Karpas-422 (cell line): ENCODE data around the gene CPXM2. TPM values are rescaled to one million over a fixed set of nuclear protein-coding genes. Genes with fewer than 3 reads are reported as not detected.

Experiments
- DNase-seq: peaks from one replicate; pipeline ENCODE4 v3.0.0-alpha.2; 2015
- H2AFZ ChIP-seq: fragments of 200-600 bp; sonication (generic); 2 replicates; pipeline ENCODE4 v1.6.1; 2014; ENCODE audit warnings: antibody characterized with exemption, low read length, mixed read lengths
- H3K27ac ChIP-seq: fragments of 200-600 bp; sonication (generic); 2 replicates; pipeline ENCODE4 v1.5.1; 2014; ENCODE audit warnings: mild to moderate bottlenecking, low read length, moderate library complexity
- H3K27me3 ChIP-seq: fragments of 200-600 bp; sonication (generic); 2 replicates; pipeline ENCODE4 v1.6.1; 2014; ENCODE audit warnings: low read length, mixed read lengths
- H3K36me3 ChIP-seq: fragments of 200-600 bp; sonication (generic); 2 replicates; pipeline ENCODE4 v1.6.1; 2014; ENCODE audit warnings: low read length, mixed read lengths; ENCODE audit not compliant: insufficient read depth
- H3K4me1 ChIP-seq: fragments of 200-600 bp; sonication (generic); 2 replicates; pipeline ENCODE4 v1.6.1; 2014; ENCODE audit warnings: mild to moderate bottlenecking, low read length, mixed read lengths
- H3K4me2 ChIP-seq: fragments of 200-600 bp; sonication (generic); 2 replicates; pipeline ENCODE4 v1.6.1; 2014; ENCODE audit warnings: low read length, low read depth, mild to moderate bottlenecking; ENCODE audit not compliant: poor library complexity, severe bottlenecking
- H3K4me3 ChIP-seq: fragments of 200-600 bp; sonication (generic); 2 replicates; pipeline ENCODE4 v1.5.1; 2014; ENCODE audit warnings: mild to moderate bottlenecking, antibody characterized with exemption, low read length, mixed read lengths
- H3K79me2 ChIP-seq: fragments of 200-600 bp; sonication (generic); 2 replicates; pipeline ENCODE4 v1.6.1; 2014; ENCODE audit warnings: mild to moderate bottlenecking, low read length, mixed read lengths
- H3K9ac ChIP-seq: fragments of 200-600 bp; sonication (generic); 2 replicates; pipeline ENCODE4 v1.6.0; 2014; ENCODE audit warnings: low read length
- H3K9me2 ChIP-seq: fragments of 200-600 bp; sonication (generic), shearing (Covaris generic); replicated peaks from 2 replicates; pipeline ENCODE4 v1.6.0; 2014; ENCODE audit warnings: mild to moderate bottlenecking, low read length, moderate library complexity; ENCODE audit not compliant: insufficient read depth
- H3K9me3 ChIP-seq: fragments of 300-700, 200-600 bp; sonication (generic); 2 replicates; pipeline ENCODE4 v1.6.1; 2014; ENCODE audit warnings: low read length, mixed read lengths
- H4K20me1 ChIP-seq: fragments of 200-600 bp; sonication (generic); 2 replicates; pipeline ENCODE4 v1.6.1; 2014; ENCODE audit warnings: mild to moderate bottlenecking, antibody characterized with exemption, low read length, low read depth; ENCODE audit not compliant: insufficient read depth
- total RNA-seq: library from RNA; depleted of rRNA; stranded (reverse); fragments of >200 nt; shearing (Covaris generic); gene quantifications from 2 replicates; pipeline ENCODE4 v1.2.3, GENCODE V29; 2014; ENCODE audit warnings: low replicate concordance

CPXM2 gene
- total RNA-seq, 1 experiment from 2014 or later: not detected

DNA sequence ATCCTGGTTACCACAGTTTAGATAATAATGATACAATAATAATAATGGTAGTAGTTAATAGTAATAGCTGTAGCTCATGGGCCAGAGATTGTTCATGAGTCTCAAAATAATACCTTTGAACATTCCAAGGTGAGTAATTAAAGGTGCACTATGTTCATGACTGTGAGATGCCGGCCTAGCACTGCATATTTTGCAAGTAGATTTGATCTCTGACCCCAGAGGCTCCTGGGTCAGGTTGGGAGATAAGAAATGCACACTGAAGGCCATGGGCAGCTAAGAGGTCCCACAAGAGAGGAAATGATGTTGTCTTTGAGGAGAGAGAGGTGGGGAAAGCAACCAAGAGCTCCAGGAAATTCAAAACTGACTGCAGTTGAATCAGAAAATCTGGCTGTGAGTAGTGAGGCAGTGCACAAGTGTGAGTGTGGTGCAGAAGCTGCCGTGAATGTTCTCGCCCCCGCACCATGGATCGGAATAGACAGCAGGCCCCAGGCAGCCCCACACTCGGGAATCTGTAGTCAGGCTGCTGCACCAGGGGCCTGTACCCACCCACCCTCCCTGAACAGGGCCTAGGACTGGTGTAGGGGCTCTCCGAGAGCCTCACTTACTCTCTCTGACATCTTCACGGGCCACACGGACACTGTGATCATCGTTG, 11.9 kb downstream of the CPXM2 start:
- no peak overlapping the region for H2AFZ ChIP-seq
- H3K9ac ChIP-seq: no peak overlapping the region
- DNase-seq: no peak
- no peaks in the 10 kb centered on the region for H3K36me3 ChIP-seq
- H3K4me1 ChIP-seq: no peaks in the 10 kb centered on the region
- no peaks in the 10 kb centered on the region for H3K9me3 ChIP-seq
- no peaks in the 10 kb centered on the region for H3K9me2 ChIP-seq
- no peak overlapping the region for H3K27ac ChIP-seq
- H3K4me2 ChIP-seq: no peak overlapping the region
- no peaks in the 10 kb centered on the region; the same call in 1 of the 2 replicates for H4K20me1 ChIP-seq
- H3K79me2 ChIP-seq: no peaks in the 10 kb centered on the region
- H3K27me3 ChIP-seq: no peaks in the 10 kb centered on the region; the same call in 1 of the 2 replicates
- H3K4me3 ChIP-seq: no peak overlapping the region

- no peak overlapping the region for H3K9ac ChIP-seq
- no peaks in the 10 kb centered on the region; the same call in 1 of the 2 replicates for H4K20me1 ChIP-seq
- no peaks in the 10 kb centered on the region for H3K79me2 ChIP-seq
- H3K36me3 ChIP-seq: no peaks in the 10 kb centered on the region
- H3K4me2 ChIP-seq: no peak overlapping the region
- no peaks in the 10 kb centered on the region; the same call in 1 of the 2 replicates for H3K27me3 ChIP-seq
- no peaks in the 10 kb centered on the region for H3K9me2 ChIP-seq
- H3K27ac ChIP-seq: no peak overlapping the region
- H3K9me3 ChIP-seq: no peaks in the 10 kb centered on the region
- no peak for DNase-seq
- no peak overlapping the region for H2AFZ ChIP-seq
- no peak overlapping the region for H3K4me3 ChIP-seq
- H3K4me1 ChIP-seq: no peaks in the 10 kb centered on the region
These were observed 12.8 kb downstream of the CPXM2 start for GRCh38 chr10:123878666-123879303.

DNA sequence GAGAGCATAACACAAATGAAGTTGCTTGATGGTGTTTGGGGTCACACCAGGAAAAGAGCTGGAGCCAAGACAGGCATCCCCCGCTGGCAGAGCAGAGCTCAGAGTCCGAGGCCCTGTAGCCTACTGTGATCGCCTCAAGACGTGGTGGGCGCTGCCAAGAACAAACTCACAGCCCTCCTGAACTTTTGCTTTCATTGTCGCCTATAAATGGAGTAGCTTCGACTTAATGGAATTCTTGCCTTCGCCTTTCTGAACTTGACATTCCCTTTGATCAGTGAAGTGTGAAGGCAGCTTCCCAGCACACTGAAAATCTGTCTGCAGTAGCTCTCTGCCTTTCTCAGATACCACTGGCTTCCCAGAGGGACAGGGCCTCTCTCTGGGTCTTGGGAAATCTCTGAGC, 21.3 kb downstream of the CPXM2 start:
- H2AFZ ChIP-seq: no peak overlapping the region
- H3K9me3 ChIP-seq: no peaks in the 10 kb centered on the region
- H3K9me2 ChIP-seq: no peaks in the 10 kb centered on the region
- H3K27ac ChIP-seq: no peak overlapping the region
- H3K79me2 ChIP-seq: no peaks in the 10 kb centered on the region
- no peak overlapping the region for H3K9ac ChIP-seq
- no peaks in the 10 kb centered on the region for H3K4me1 ChIP-seq
- H3K27me3 ChIP-seq: no peaks in the 10 kb centered on the region
- H4K20me1 ChIP-seq: no peaks in the 10 kb centered on the region
- no peak overlapping the region for H3K4me3 ChIP-seq
- no peaks in the 10 kb centered on the region for H3K36me3 ChIP-seq
- no peak overlapping the region for H3K4me2 ChIP-seq
- no peak for DNase-seq

DNA sequence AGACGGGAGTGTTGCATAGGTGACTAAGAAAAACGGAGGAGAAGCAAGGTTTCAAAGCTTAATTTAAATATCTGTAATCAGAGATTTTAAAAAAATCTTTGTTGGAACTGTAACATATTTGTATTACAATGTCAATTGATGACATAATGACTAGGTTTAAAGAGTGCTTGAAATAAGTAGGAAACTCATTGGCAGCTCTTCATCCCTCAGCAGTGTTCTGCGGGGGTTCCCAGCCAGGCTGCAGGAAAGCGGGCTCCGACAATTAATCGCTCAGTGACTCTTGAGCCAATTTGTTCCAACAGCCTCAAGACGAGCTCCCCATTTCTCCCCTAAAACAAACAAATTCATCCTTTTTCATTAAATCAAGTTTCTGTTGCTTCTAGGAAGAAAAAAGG, 22.6 kb downstream of the CPXM2 start:
- no peak for DNase-seq
- no peaks in the 10 kb centered on the region for H3K27me3 ChIP-seq
- H3K9me3 ChIP-seq: no peaks in the 10 kb centered on the region
- H3K4me3 ChIP-seq: no peak overlapping the region
- no peaks in the 10 kb centered on the region for H3K36me3 ChIP-seq
- no peaks in the 10 kb centered on the region for H3K79me2 ChIP-seq
- H3K27ac ChIP-seq: no peak overlapping the region
- no peak overlapping the region for H3K4me2 ChIP-seq
- H3K9ac ChIP-seq: no peak overlapping the region
- no peak overlapping the region for H2AFZ ChIP-seq
- H3K4me1 ChIP-seq: no peaks in the 10 kb centered on the region
- H3K9me2 ChIP-seq: no peaks in the 10 kb centered on the region
- no peaks in the 10 kb centered on the region for H4K20me1 ChIP-seq

- no peaks in the 10 kb centered on the region for H3K36me3 ChIP-seq
- H3K4me3 ChIP-seq: no peak overlapping the region
- H4K20me1 ChIP-seq: no peaks in the 10 kb centered on the region
- no peaks in the 10 kb centered on the region for H3K9me3 ChIP-seq
- no peaks in the 10 kb centered on the region for H3K79me2 ChIP-seq
- H3K4me1 ChIP-seq: no peaks in the 10 kb centered on the region
- no peak overlapping the region for H3K27ac ChIP-seq
- H3K9ac ChIP-seq: no peak overlapping the region
- H2AFZ ChIP-seq: no peak overlapping the region
- no peak for DNase-seq
- no peak overlapping the region for H3K4me2 ChIP-seq
- H3K27me3 ChIP-seq: no peaks in the 10 kb centered on the region
- no peaks in the 10 kb centered on the region for H3K9me2 ChIP-seq
These were observed 23.3 kb downstream of the CPXM2 start for GRCh38 chr10:123868038-123869019.

GRCh38 chr10:123865880-123866279, 25.7 kb downstream of the CPXM2 start:
- no peak for DNase-seq
- Histone ChIP-seq H3K27me3 (no peaks in the 10 kb centered on the region), H3K4me1 (no peaks in the 10 kb centered on the region), H3K9me2 (no peaks in the 10 kb centered on the region), H3K79me2 (no peaks in the 10 kb centered on the region), H3K4me2 (no peak overlapping the region), H3K27ac (no peak overlapping the region), H3K4me3 (no peak overlapping the region), H4K20me1 (no peaks in the 10 kb centered on the region), H3K36me3 (no peaks in the 10 kb centered on the region), H3K9me3 (no peaks in the 10 kb centered on the region), H2AFZ (no peak overlapping the region), H3K9ac (no peak overlapping the region)

DNA sequence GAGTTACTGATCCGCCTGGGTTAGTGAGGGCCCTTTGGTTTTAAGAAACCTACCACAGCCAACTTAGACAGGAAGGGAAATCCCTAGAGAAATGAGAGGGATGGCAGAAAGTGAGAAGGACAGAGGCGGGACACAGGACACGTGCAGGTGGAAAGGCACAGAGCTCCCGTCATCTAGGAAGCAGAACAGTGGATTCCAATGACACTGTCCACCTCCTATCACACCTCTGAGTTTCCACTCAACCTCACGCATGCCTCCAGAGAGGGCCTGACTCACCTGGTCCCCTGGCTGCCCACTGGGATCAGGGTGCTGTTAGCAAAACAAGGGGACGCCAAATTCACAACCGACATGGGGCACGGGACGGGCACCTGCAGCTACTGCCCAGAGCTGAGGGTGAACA, 26.3 kb downstream of the CPXM2 start:
- no peak overlapping the region for H3K9ac ChIP-seq
- no peak overlapping the region for H3K27ac ChIP-seq
- no peaks in the 10 kb centered on the region for H3K79me2 ChIP-seq
- no peaks in the 10 kb centered on the region for H3K9me3 ChIP-seq
- H3K4me2 ChIP-seq: no peak overlapping the region
- H3K4me3 ChIP-seq: no peak overlapping the region
- H2AFZ ChIP-seq: no peak overlapping the region
- H4K20me1 ChIP-seq: no peaks in the 10 kb centered on the region
- H3K4me1 ChIP-seq: no peaks in the 10 kb centered on the region
- no peak for DNase-seq
- H3K9me2 ChIP-seq: no peaks in the 10 kb centered on the region
- no peaks in the 10 kb centered on the region for H3K36me3 ChIP-seq
- no peaks in the 10 kb centered on the region for H3K27me3 ChIP-seq

- no peaks in the 10 kb centered on the region for H3K9me2 ChIP-seq
- H3K9me3 ChIP-seq: no peaks in the 10 kb centered on the region
- no peak overlapping the region for H3K4me3 ChIP-seq
- no peaks in the 10 kb centered on the region for H3K4me1 ChIP-seq
- H2AFZ ChIP-seq: no peak overlapping the region
- no peaks in the 10 kb centered on the region for H4K20me1 ChIP-seq
- H3K79me2 ChIP-seq: no peaks in the 10 kb centered on the region
- no peak overlapping the region for H3K27ac ChIP-seq
- H3K27me3 ChIP-seq: no peaks in the 10 kb centered on the region
- no peak overlapping the region for H3K9ac ChIP-seq
- no peak for DNase-seq
- H3K4me2 ChIP-seq: no peak overlapping the region
- H3K36me3 ChIP-seq: no peaks in the 10 kb centered on the region
These were observed 26.7 kb downstream of the CPXM2 start for GRCh38 chr10:123864923-123865322.
